HEK293 (cell line): ENCODE measurements around the gene SPNS1.

Source experiments
- AEBP2 ChIP-seq: fragments of 450-650 bp; formaldehyde crosslinking; IDR thresholded peaks from 2 replicates; pipeline ENCODE4 v1.5.1; 2016; ENCODE audit warnings: missing biosample characterization, missing genetic modification characterization, borderline replicate concordance
- ATF2 ChIP-seq: fragments of 450-650 bp; formaldehyde crosslinking; IDR thresholded peaks from 2 replicates; pipeline ENCODE4 v1.5.1; 2016; ENCODE audit warnings: missing biosample characterization, missing genetic modification characterization, low read depth
- BCL11A ChIP-seq: fragments of 450-650 bp; formaldehyde crosslinking; IDR thresholded peaks from 2 replicates; pipeline ENCODE4 v1.5.1; 2016; ENCODE audit warnings: low read depth, missing biosample characterization, missing genetic modification characterization
- FEZF1 ChIP-seq: fragments of 450-650 bp; formaldehyde crosslinking; IDR thresholded peaks from 2 replicates; pipeline ENCODE4 v1.5.1; 2016; ENCODE audit warnings: missing biosample characterization, missing genetic modification characterization
- HOXA7 ChIP-seq: sonication (generic); formaldehyde crosslinking; IDR thresholded peaks from 2 replicates; pipeline ENCODE4 v1.8.1; 2022; ENCODE audit warnings: missing genetic modification reagents, borderline replicate concordance
- HOXC10 ChIP-seq: sonication (generic); formaldehyde crosslinking; IDR thresholded peaks from 2 replicates; pipeline ENCODE4 v1.8.1; 2023; ENCODE audit warnings: mild to moderate bottlenecking, missing genetic modification reagents
- KLF16 ChIP-seq: fragments of 450-650 bp; formaldehyde crosslinking; IDR thresholded peaks from 2 replicates; pipeline ENCODE4 v1.5.1; 2017; ENCODE audit warnings: missing biosample characterization, missing genetic modification characterization
- MEIS1 ChIP-seq: sonication (generic); formaldehyde crosslinking; IDR thresholded peaks from 2 replicates; pipeline ENCODE4 v1.8.1; 2022; ENCODE audit warnings: missing genetic modification reagents, mild to moderate bottlenecking, borderline replicate concordance
- SCRT1 ChIP-seq: fragments of 450-650 bp; formaldehyde crosslinking; IDR thresholded peaks from 2 replicates; pipeline ENCODE4 v1.5.1; 2016; ENCODE audit warnings: missing biosample characterization, missing genetic modification characterization, borderline replicate concordance
- SP2 ChIP-seq: fragments of 450-650 bp; formaldehyde crosslinking; IDR thresholded peaks from 2 replicates; pipeline ENCODE4 v1.5.1; 2016; ENCODE audit warnings: missing biosample characterization, missing genetic modification characterization
- SP7 ChIP-seq: fragments of 450-650 bp; formaldehyde crosslinking; IDR thresholded peaks from 2 replicates; pipeline ENCODE4 v1.5.1; 2016; ENCODE audit warnings: missing biosample characterization, missing genetic modification characterization
- YY2 ChIP-seq: fragments of 450-650 bp; formaldehyde crosslinking; IDR thresholded peaks from 2 replicates; pipeline ENCODE4 v1.5.1; 2016; ENCODE audit warnings: missing biosample characterization, missing genetic modification characterization
- ZFP37 ChIP-seq: fragments of 450-650 bp; formaldehyde crosslinking; IDR thresholded peaks from 2 replicates; pipeline ENCODE4 v1.5.1; 2016; ENCODE audit warnings: missing biosample characterization, missing genetic modification characterization
- ZNF114 ChIP-seq: fragments of 450-650 bp; formaldehyde crosslinking; IDR thresholded peaks from 2 replicates; pipeline ENCODE4 v1.5.0; 2017; ENCODE audit warnings: missing biosample characterization, missing genetic modification characterization
- ZNF133 ChIP-seq: fragments of 450-650 bp; formaldehyde crosslinking; IDR thresholded peaks from 2 replicates; pipeline ENCODE4 v1.5.1; 2016; ENCODE audit warnings: missing biosample characterization, missing genetic modification characterization
- ZNF148 ChIP-seq: fragments of 450-650 bp; formaldehyde crosslinking; IDR thresholded peaks from 2 replicates; pipeline ENCODE4 v1.5.0; 2017; ENCODE audit warnings: missing biosample characterization, missing genetic modification characterization, borderline replicate concordance
- ZNF175 ChIP-seq: fragments of 450-650 bp; formaldehyde crosslinking; IDR thresholded peaks from 2 replicates; pipeline ENCODE4 v1.5.1; 2016; ENCODE audit warnings: missing biosample characterization, missing genetic modification characterization
- ZNF354C ChIP-seq: fragments of 450-650 bp; formaldehyde crosslinking; IDR thresholded peaks from 2 replicates; pipeline ENCODE4 v1.5.1; 2016; ENCODE audit warnings: missing biosample characterization, missing genetic modification characterization, low read depth, borderline replicate concordance
- ZNF37A ChIP-seq: fragments of 450-650 bp; IDR thresholded peaks from 2 replicates; pipeline ENCODE4 v1.5.1; 2018; ENCODE audit warnings: missing biosample characterization, missing genetic modification characterization
- ZNF394 ChIP-seq: fragments of 450-650 bp; formaldehyde crosslinking; IDR thresholded peaks from 2 replicates; pipeline ENCODE4 v1.5.1; 2016; ENCODE audit warnings: missing biosample characterization, missing genetic modification characterization, mild to moderate bottlenecking, moderate library complexity, borderline replicate concordance
- ZNF426 ChIP-seq: fragments of 450-650 bp; formaldehyde crosslinking; IDR thresholded peaks from 2 replicates; pipeline ENCODE4 v1.5.1; 2017; ENCODE audit warnings: missing biosample characterization, missing genetic modification characterization, mild to moderate bottlenecking, inconsistent platforms, moderate library complexity
- ZNF513 ChIP-seq: fragments of 450-650 bp; IDR thresholded peaks from 2 replicates; pipeline ENCODE4 v1.5.1; 2018; ENCODE audit warnings: missing biosample characterization, missing genetic modification characterization
- ZNF521 ChIP-seq: fragments of 450-650 bp; formaldehyde crosslinking; IDR thresholded peaks from 2 replicates; pipeline ENCODE4 v1.5.1; 2017; ENCODE audit warnings: missing biosample characterization, mild to moderate bottlenecking, missing genetic modification characterization
- ZNF571 ChIP-seq: fragments of 450-650 bp; formaldehyde crosslinking; IDR thresholded peaks from 2 replicates; pipeline ENCODE4 v1.5.0; 2017; ENCODE audit warnings: missing biosample characterization, missing genetic modification characterization
- ZNF624 ChIP-seq: fragments of 450-650 bp; formaldehyde crosslinking; IDR thresholded peaks from 2 replicates; pipeline ENCODE4 v1.5.1; 2017; ENCODE audit warnings: missing biosample characterization, missing genetic modification characterization
- ZNF639 ChIP-seq: fragments of 450-650 bp; formaldehyde crosslinking; IDR thresholded peaks from 2 replicates; pipeline ENCODE4 v1.5.1; 2016; ENCODE audit warnings: missing biosample characterization, missing genetic modification characterization
- ZNF660 ChIP-seq: fragments of 450-650 bp; IDR thresholded peaks from 2 replicates; pipeline ENCODE4 v1.5.1; 2018; ENCODE audit warnings: missing biosample characterization, mild to moderate bottlenecking, missing genetic modification characterization
- ZNF704 ChIP-seq: fragments of 450-650 bp; formaldehyde crosslinking; IDR thresholded peaks from 2 replicates; pipeline ENCODE4 v1.5.1; 2016; ENCODE audit warnings: missing biosample characterization, missing genetic modification characterization
- ZNF777 ChIP-seq: fragments of 450-650 bp; formaldehyde crosslinking; IDR thresholded peaks from 2 replicates; pipeline ENCODE4 v1.5.1; 2017; ENCODE audit warnings: missing biosample characterization, missing genetic modification characterization, borderline replicate concordance
- ZNF785 ChIP-seq: fragments of 450-650 bp; formaldehyde crosslinking; IDR thresholded peaks from 2 replicates; pipeline ENCODE4 v1.5.1; 2016; ENCODE audit warnings: missing biosample characterization, missing genetic modification characterization
- ZNF830 ChIP-seq: fragments of 450-650 bp; IDR thresholded peaks from 2 replicates; pipeline ENCODE4 v1.5.0; 2018; ENCODE audit warnings: missing biosample characterization, missing genetic modification characterization, low read depth, mild to moderate bottlenecking, moderate library complexity
- ZSCAN23 ChIP-seq: fragments of 450-650 bp; formaldehyde crosslinking; IDR thresholded peaks from 2 replicates; pipeline ENCODE4 v1.5.1; 2016; ENCODE audit warnings: missing biosample characterization, missing genetic modification characterization

Gene SPNS1

GRCh38 chr16:29029168-29029994 is 54.8 kb downstream of the SPNS1 start (continued):
- TF ChIP-seq HOXC10 (CRISPR knock-in tag) (no peak), FEZF1 (tag by site-specific recombination) (no peak), ZNF37A (no peak), YY2 (tag by site-specific recombination) (no peak), ZNF660 (no peak), ZNF521 (tag by site-specific recombination) (no peak), MEIS1 (CRISPR knock-in tag) (no peak), ZNF148 (tag by site-specific recombination) (no peak), ZNF785 (tag by site-specific recombination) (no peak), ZNF513 (tag by site-specific recombination) (no peak), ZNF354C (tag by site-specific recombination) (no peak), HOXA7 (CRISPR knock-in tag) (no peak), SCRT1 (no peak), ZSCAN23 (tag by site-specific recombination) (no peak), ZNF624 (tag by site-specific recombination) (no peak), ZNF133 (no peak), ZNF830 (no peak), BCL11A (tag by site-specific recombination) (no peak), ZNF639 (tag by site-specific recombination) (no peak), ZNF704 (tag by site-specific recombination) (no peak), ZNF571 (tag by site-specific recombination) (no peak), ZNF394 (tag by site-specific recombination) (no peak), ZNF777 (tag by site-specific recombination) (no peak), KLF16 (no peak), ZNF426 (no peak), ZNF175 (tag by site-specific recombination) (no peak), SP2 (tag by site-specific recombination) (peak; percentile 40), ZFP37 (tag by site-specific recombination) (no peak), ZNF114 (no peak), AEBP2 (no peak), ATF2 (tag by site-specific recombination) (no peak), SP7 (tag by site-specific recombination) (peak; percentile 79)
